PC-3 (cell line): ENCODE measurements around the gene ACSBG1.

Experiments used
- EZH2 ChIP-seq: fragments of 300-600 bp; sonication (generic); IDR thresholded peaks from one replicate; pipeline ENCODE4 v1.6.1; 2017; ENCODE audit warnings: antibody characterized with exemption, mild to moderate bottlenecking, low read length; ENCODE audit not compliant: unreplicated experiment
- EZH2phosphoT487 ChIP-seq: fragments of 300-600 bp; sonication (generic); IDR thresholded peaks from 2 replicates; pipeline ENCODE4 v1.6.1; 2018; ENCODE audit warnings: mild to moderate bottlenecking, antibody characterized with exemption, low read length, borderline replicate concordance
- TF ChIP-seq, protein P1 (sequence below): fragments of 300-600 bp; sonication (generic); conservative IDR thresholded peaks from 2 replicates; pipeline ENCODE4 v1.5.1; 2017; ENCODE audit warnings: antibody characterized with exemption, low read depth, mild to moderate bottlenecking, low read length

DNA sequence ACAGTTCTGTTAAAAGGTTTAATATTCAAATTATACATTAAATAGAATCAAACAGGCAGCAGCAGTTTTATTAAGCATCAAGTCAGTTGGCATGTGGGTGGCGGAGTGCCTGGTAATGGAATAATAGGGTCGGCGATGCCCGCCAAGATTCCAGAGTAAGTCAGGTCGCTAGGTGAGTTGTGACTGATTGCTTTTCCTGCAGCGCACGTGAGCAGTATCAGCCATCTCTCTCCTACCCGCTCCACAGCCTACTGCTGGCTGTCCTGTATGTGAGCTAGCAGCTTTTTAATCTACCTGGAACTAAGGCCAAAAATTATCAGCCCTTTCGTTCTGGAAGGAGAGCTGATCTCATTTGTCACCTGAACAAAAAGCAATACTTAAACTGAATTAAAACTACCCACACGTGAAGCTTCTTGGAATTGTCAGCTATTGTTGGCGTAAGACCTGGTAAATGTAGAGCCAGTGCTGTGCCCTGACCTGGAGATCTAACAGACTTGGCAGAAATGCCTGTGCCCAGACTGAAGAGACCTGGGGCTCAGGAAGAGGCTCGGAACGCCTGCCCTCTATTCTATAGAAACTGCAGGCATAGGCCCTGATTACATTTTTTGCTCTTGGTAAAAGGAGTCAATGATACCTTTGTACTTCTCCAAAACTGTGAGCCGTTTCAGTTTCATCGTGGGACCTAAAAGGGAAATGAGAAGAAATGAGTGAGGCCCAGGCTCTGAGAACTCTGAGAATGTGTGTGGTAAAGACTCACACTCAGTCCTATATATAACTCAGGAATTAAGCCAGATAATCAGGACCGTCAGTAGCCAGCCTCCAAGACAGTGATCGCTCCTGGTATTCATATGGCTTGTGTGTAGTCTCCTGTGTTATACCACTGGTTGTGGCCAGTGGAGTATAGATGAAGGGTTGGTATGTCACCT, 63.3 kb downstream of the ACSBG1 start:
- TF ChIP-seq, protein P1, sequence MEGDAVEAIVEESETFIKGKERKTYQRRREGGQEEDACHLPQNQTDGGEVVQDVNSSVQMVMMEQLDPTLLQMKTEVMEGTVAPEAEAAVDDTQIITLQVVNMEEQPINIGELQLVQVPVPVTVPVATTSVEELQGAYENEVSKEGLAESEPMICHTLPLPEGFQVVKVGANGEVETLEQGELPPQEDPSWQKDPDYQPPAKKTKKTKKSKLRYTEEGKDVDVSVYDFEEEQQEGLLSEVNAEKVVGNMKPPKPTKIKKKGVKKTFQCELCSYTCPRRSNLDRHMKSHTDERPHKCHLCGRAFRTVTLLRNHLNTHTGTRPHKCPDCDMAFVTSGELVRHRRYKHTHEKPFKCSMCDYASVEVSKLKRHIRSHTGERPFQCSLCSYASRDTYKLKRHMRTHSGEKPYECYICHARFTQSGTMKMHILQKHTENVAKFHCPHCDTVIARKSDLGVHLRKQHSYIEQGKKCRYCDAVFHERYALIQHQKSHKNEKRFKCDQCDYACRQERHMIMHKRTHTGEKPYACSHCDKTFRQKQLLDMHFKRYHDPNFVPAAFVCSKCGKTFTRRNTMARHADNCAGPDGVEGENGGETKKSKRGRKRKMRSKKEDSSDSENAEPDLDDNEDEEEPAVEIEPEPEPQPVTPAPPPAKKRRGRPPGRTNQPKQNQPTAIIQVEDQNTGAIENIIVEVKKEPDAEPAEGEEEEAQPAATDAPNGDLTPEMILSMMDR, result no peak
- TF ChIP-seq EZH2phosphoT487, result no peak
- TF ChIP-seq EZH2, result no peak
